Endothelial cell of umbilical vein (primary cell): ENCODE results near the gene MBD5. TPM values are rescaled to one million over a fixed set of nuclear protein-coding genes. Genes with fewer than 3 reads are reported as not detected.
"Not testable (repeated sequence)": the region's sequence is repeated elsewhere in the genome, so short reads cannot be mapped to it uniquely, and the experiment has no call there.

Experiments
- BruUV-seq: library from RNA; stranded (reverse); fragments of 400-500 nt; replicated peaks from 2 replicates; lab custom pipeline; 2021; lab: Mats Ljungman, UMichigan
- CTCF ChIA-PET: fragments of 300-600, 350-600 bp; sonication (Branson Sonifier 250); formaldehyde crosslinking; loops from one replicate; lab custom pipeline; 2021; ENCODE audit warnings: antibody characterized with exemption, inconsistent platforms; lab: Charles Lee
- POLR2A ChIA-PET: fragments of 300-600, 350-600 bp; sonication (Branson Sonifier 250); formaldehyde crosslinking; loops from one replicate; lab custom pipeline; 2021; ENCODE audit warnings: antibody characterized with exemption, inconsistent platforms; lab: Charles Lee
- DNase-seq: peaks from one replicate; pipeline ENCODE4 v3.0.0-alpha.2; 2011; ENCODE audit warnings: low read depth, low spot score
- FAIRE-seq: peaks from 2 replicates; lab custom pipeline; 2011; peaks lifted over from hg19 to GRCh38; lab: Jason Lieb, UNC
- H2AFZ ChIP-seq: 2 replicates; pipeline ENCODE4 v1.6.0; 2012; ENCODE audit warnings: low read depth, low read length, control low read depth, inconsistent platforms
- H3K27ac ChIP-seq: 2 replicates; pipeline ENCODE4 v1.5.1; 2011; ENCODE audit warnings: low read depth, mild to moderate bottlenecking, control low read depth, low read length, moderate library complexity; ENCODE audit not compliant: insufficient read depth
- H3K27me3 ChIP-seq, 2 experiments: 2 replicates each; pipeline versions ENCODE4 v1.6.0 to v1.6.1; 2011; ENCODE audit warnings: low read length in 2 of 2, mixed read lengths in 1 of 2; ENCODE audit not compliant: control insufficient read depth in 2 of 2, insufficient read depth in 2 of 2
- H3K36me3 ChIP-seq, 2 experiments: 2 replicates in 1 of 2; 3 replicates in 1 of 2; pipeline ENCODE4 v1.5.1; 2011; ENCODE audit warnings: low read length in 2 of 2, mild to moderate bottlenecking in 1 of 2, moderate library complexity in 1 of 2; ENCODE audit not compliant: control insufficient read depth in 2 of 2, insufficient read depth in 2 of 2; ENCODE audit errors: extremely low read depth in 1 of 2
- H3K4me1 ChIP-seq: 3 replicates; pipeline ENCODE4 v1.5.1; 2011; ENCODE audit warnings: mild to moderate bottlenecking, low read length; ENCODE audit not compliant: control insufficient read depth, insufficient read depth; ENCODE audit errors: extremely low read depth
- H3K4me2 ChIP-seq: 2 replicates; pipeline ENCODE4 v1.6.1; 2011; ENCODE audit warnings: low read length, control low read depth, mixed read lengths; ENCODE audit not compliant: insufficient read depth
- H3K4me3 ChIP-seq, 3 experiments: fragments of 200-600 bp in 1 of 3; sonication (generic), shearing (Covaris generic) in 1 of 3; replicated peaks in 1 of 3; 2 replicates each; pipeline ENCODE4 v1.5.1; 2011 to 2016; ENCODE audit warnings: control low read depth in 3 of 3, low read length in 3 of 3, mild to moderate bottlenecking in 2 of 3, inconsistent platforms in 1 of 3, low read depth in 1 of 3, moderate library complexity in 1 of 3; ENCODE audit not compliant: insufficient read depth in 1 of 3
- H3K79me2 ChIP-seq: 2 replicates; pipeline ENCODE4 v1.6.0; 2012; ENCODE audit warnings: low read length, inconsistent platforms; ENCODE audit not compliant: control insufficient read depth, insufficient read depth
- H3K9ac ChIP-seq: replicated peaks from 2 replicates; pipeline ENCODE3; 2011; ENCODE audit warnings: low read length, control low read depth; ENCODE audit not compliant: insufficient read depth; ENCODE audit errors: extremely low read depth
- H3K9me1 ChIP-seq: replicated peaks from 3 replicates; pipeline ENCODE4 v1.6.0; 2011; ENCODE audit warnings: mild to moderate bottlenecking, low read length; ENCODE audit not compliant: control insufficient read depth, insufficient read depth; ENCODE audit errors: extremely low read depth
- H3K9me3 ChIP-seq: replicated peaks from 2 replicates; pipeline ENCODE4 v1.5.1; 2012; ENCODE audit warnings: low read length, inconsistent platforms; ENCODE audit not compliant: control insufficient read depth, insufficient read depth
- H4K20me1 ChIP-seq: replicated peaks from 2 replicates; pipeline ENCODE3; 2011; ENCODE audit warnings: mild to moderate bottlenecking, low read length; ENCODE audit not compliant: control insufficient read depth, insufficient read depth; ENCODE audit errors: extremely low read depth
- CTCF ChIP-seq, 2 donors: IDR thresholded peaks; 1 replicate in 1 of 2; 2 replicates in 1 of 2; pipeline ENCODE4 v1.5.1; 2011; ENCODE audit warnings: low read length in 2 of 2, mild to moderate bottlenecking in 2 of 2, moderate library complexity in 2 of 2, control low read depth in 1 of 2, inconsistent platforms in 1 of 2, low read depth in 1 of 2; ENCODE audit not compliant: insufficient read depth in 1 of 2; ENCODE audit errors: extremely low read depth in 1 of 2
- MAX ChIP-seq: IDR thresholded peaks from 2 replicates; pipeline ENCODE4 v1.6.1; 2011; ENCODE audit not compliant: insufficient read depth, insufficient read length
- MYC ChIP-seq: IDR thresholded peaks from one replicate; pipeline ENCODE4 v1.6.1; 2011; ENCODE audit warnings: mild to moderate bottlenecking, low read depth, low read length
- POLR2AphosphoS5 ChIP-seq: IDR thresholded peaks from 2 replicates; pipeline ENCODE4 v1.6.1; 2012; ENCODE audit warnings: low read depth, mild to moderate bottlenecking, control low read depth, low read length, moderate library complexity; ENCODE audit not compliant: insufficient read depth
- dilution Hi-C: fragments of 300-500 bp; cut with MboI; formaldehyde crosslinking; loops from one replicate; pipeline ENCODE4 v1.15.0; 2019; ENCODE audit warnings: low sequenced_read_pairs; ENCODE audit not compliant: extremely low pct_ligation_motif_present
- intact Hi-C: fragments of 100-400 bp; cut with micrococcal nuclease; formaldehyde crosslinking; loops from one replicate; pipeline ENCODE4 v1.10.0; 2022
- polyA plus RNA-seq, 4 experiments: library from polyadenylated mRNA; depleted of rRNA in 3 of 4; stranded (reverse) in 3 of 4; unstranded in 1 of 4; fragments of >200 nt; gene quantifications; 2 replicates each; pipeline versions ENCODE4 v1.2.1 to v1.2.3, GENCODE V29; 2011 to 2012; ENCODE audit warnings: missing spikeins in 1 of 4
- total RNA-seq: library from RNA; stranded (reverse); gene quantifications from 2 replicates; pipeline ENCODE4 v1.2.3, GENCODE V29; 2021

MBD5 gene
- total and polyA plus RNA-seq, 2 donors (not counting 3 experiments of a cell fraction or from before 2014, with no cell fraction given), result 11.3 to 37.0 TPM

GRCh38 chr2:148007219-148007900, 13.5 kb upstream of the MBD5 start:
- peaks cover 38% of the 10 kb centered on the region for H3K79me2 ChIP-seq
- POLR2A ChIA-PET, result no interaction called here
- no peak for FAIRE-seq

GRCh38 chr2:148008411-148008810, 12.5 kb upstream of the MBD5 start:
- dilution Hi-C loops, H3K4me2 ChIP-seq, H3K36me3 ChIP-seq, DNase-seq, H3K9me3 ChIP-seq, H3K27ac ChIP-seq, FAIRE-seq, intact Hi-C loops, POLR2A ChIA-PET, H3K27me3 ChIP-seq, H3K9ac ChIP-seq, CTCF ChIA-PET, H2AFZ ChIP-seq, H3K4me3 ChIP-seq, H3K9me1 ChIP-seq, BruUV-seq, H4K20me1 ChIP-seq, H3K4me1 ChIP-seq: not testable (repeated sequence)
- peaks cover 47% of the 10 kb centered on the region for H3K79me2 ChIP-seq

More at GRCh38 chr2:148007219-148007900, 13.5 kb upstream of the MBD5 start:
- dilution Hi-C loops (no loop called here), intact Hi-C loops (no loop called here)
- Histone ChIP-seq H3K27me3 (no peaks in the 10 kb centered on the region), H3K9me3 (no peaks in the 10 kb centered on the region), H4K20me1 (peaks cover 2% of the 10 kb centered on the region), H3K4me2 (no peak overlapping the region), H3K36me3 (no peaks in the 10 kb centered on the region), H3K27ac (no peak overlapping the region), H3K9me1 (no peaks in the 10 kb centered on the region), H2AFZ (no peak overlapping the region), H3K4me3 (no peak overlapping the region), H3K4me1 (no peaks in the 10 kb centered on the region), H3K9ac (no peak overlapping the region)
- no peak for DNase-seq
- no peak for TF ChIP-seq CTCF (IDR thresholded peaks at IDR 0.05; ENCODE audit: extremely low read depth in 1 of 2, insufficient read depth in 1 of 2, low read depth in 1 of 2, low read length in 2 of 2)
- TF ChIP-seq POLR2AphosphoS5, result no peak
- no peak for TF ChIP-seq MYC
- no peak for TF ChIP-seq MAX
- BruUV-seq, result no TSS peak
- CTCF ChIA-PET, result interaction anchor here (0.7 kb wide), 1 partner anchor 17 kb away, joined by 3 read pairs; no protein-coding TSS in a partner anchor
